B cell (primary cell): Measurements from ENCODE around the gene LRRC2. TPM values are rescaled to one million over a fixed set of nuclear protein-coding genes. Genes with fewer than 3 reads are reported as not detected.
A peak's percentile ranks its signal among the peaks of the same experiment; 100 is the strongest.
"Not testable (repeated sequence)": the region's sequence is repeated elsewhere in the genome, so short reads cannot be mapped to it uniquely, and the experiment has no call there.

Experiments used
- ATAC-seq: fragments of 200-7000 bp; cut with Tn5 transposase; one replicate; pipeline ENCODE4 v1.10.0; 2021; ENCODE audit warnings: low read depth, mild to moderate bottlenecking, moderate number of reproducible peaks, moderate library complexity
- CTCF ChIA-PET: fragments of 350-600 bp; sonication (Branson Sonifier 250); formaldehyde crosslinking; loops from one replicate; lab custom pipeline; 2021; ENCODE audit warnings: antibody characterized with exemption, inconsistent platforms; lab: Charles Lee
- POLR2A ChIA-PET: fragments of 350-600 bp; sonication (Branson Sonifier 250); formaldehyde crosslinking; loops from one replicate; lab custom pipeline; 2021; ENCODE audit warnings: antibody characterized with exemption; lab: Charles Lee
- DNase-seq: peaks from one replicate; pipeline ENCODE4 v3.0.0; 2013
- H2AFZ ChIP-seq: 2 replicates; pipeline ENCODE4 v1.6.1; 2012; ENCODE audit warnings: mild to moderate bottlenecking, low read depth, low read length; ENCODE audit not compliant: insufficient read depth, poor library complexity, severe bottlenecking
- H3K27ac ChIP-seq, 2 donors: 1 replicate in 1 of 2; 2 replicates in 1 of 2; pipeline ENCODE4 v1.5.1; 2012 to 2013; ENCODE audit warnings: low read length in 2 of 2, mild to moderate bottlenecking in 2 of 2, moderate library complexity in 1 of 2
- H3K27me3 ChIP-seq, 4 experiments: fragments of 200-600 bp in 1 of 4; sonication (generic) in 1 of 4; replicated peaks in 1 of 4; 1 replicate in 2 of 4; 2 replicates in 2 of 4; pipeline versions ENCODE4 v1.6.1 to v1.7.0; 2013 to 2016; ENCODE audit warnings: low read length in 3 of 4, mild to moderate bottlenecking in 2 of 4, mixed read lengths in 1 of 4, moderate library complexity in 1 of 4; ENCODE audit not compliant: insufficient read depth in 4 of 4, control insufficient read depth in 3 of 4; ENCODE audit errors: control extremely low read depth in 1 of 4
- H3K36me3 ChIP-seq, 2 experiments: replicated peaks in 1 of 2; 1 replicate in 1 of 2; 2 replicates in 1 of 2; pipeline versions ENCODE4 v1.6.1 to v1.7.1; 2013; ENCODE audit warnings: low read length in 1 of 2; ENCODE audit not compliant: insufficient read depth in 2 of 2, control insufficient read depth in 1 of 2; ENCODE audit errors: control extremely low read depth in 1 of 2, extremely low read depth in 1 of 2
- H3K4me1 ChIP-seq, 2 donors: fragments of 200-600 bp in 1 of 2; sonication (generic) in 1 of 2; 1 replicate in 1 of 2; 2 replicates in 1 of 2; pipeline versions ENCODE4 v1.5.1 to v1.6.1; 2013 to 2017; ENCODE audit warnings: low read length in 2 of 2; ENCODE audit not compliant: control insufficient read depth in 2 of 2, insufficient read depth in 2 of 2
- H3K4me2 ChIP-seq: replicated peaks from 2 replicates; pipeline ENCODE3; 2012; ENCODE audit warnings: mild to moderate bottlenecking, low read depth, low read length; ENCODE audit not compliant: poor library complexity, severe bottlenecking
- H3K4me3 ChIP-seq, 5 experiments: fragments of 200-600 bp in 1 of 5; sonication (generic) in 1 of 5; 1 replicate in 3 of 5; 2 replicates in 2 of 5; pipeline versions ENCODE4 v1.5.1 to v1.7.0; 2011 to 2016; ENCODE audit warnings: low read length in 4 of 5, mild to moderate bottlenecking in 4 of 5, low read depth in 2 of 5, control low read depth in 1 of 5, moderate library complexity in 1 of 5; ENCODE audit not compliant: insufficient read depth in 1 of 5; ENCODE audit errors: control extremely low read depth in 1 of 5, extremely low read depth in 1 of 5
- H3K79me2 ChIP-seq: fragments of 200-600 bp; sonication (generic); one replicate; pipeline ENCODE4 v1.6.0; 2016; ENCODE audit warnings: low read length; ENCODE audit not compliant: control insufficient read depth, insufficient read depth
- H3K9ac ChIP-seq: fragments of 200-600 bp; sonication (generic); 2 replicates; pipeline ENCODE4 v1.6.1; 2017; ENCODE audit warnings: mild to moderate bottlenecking, low read length, moderate library complexity
- H3K9me3 ChIP-seq, 3 donors: one replicate each; pipeline versions ENCODE4 v1.6.1 to v1.7.1; 2013; ENCODE audit warnings: low read length in 2 of 3; ENCODE audit not compliant: control insufficient read depth in 2 of 3, insufficient read depth in 1 of 3; ENCODE audit errors: control extremely low read depth in 1 of 3
- H4K20me1 ChIP-seq: 2 replicates; pipeline ENCODE4 v1.6.0; 2012; ENCODE audit warnings: mild to moderate bottlenecking, low read length; ENCODE audit not compliant: insufficient read depth, control insufficient read depth, poor library complexity, severe bottlenecking
- H3K27ac Mint-ChIP-seq: one replicate; pipeline ENCODE4 v1.8.0; 2021; ENCODE audit warnings: mixed read lengths
- H3K27me3 Mint-ChIP-seq: one replicate; pipeline ENCODE4 v1.8.0; 2021; ENCODE audit warnings: mixed read lengths
- H3K4me1 Mint-ChIP-seq: one replicate; pipeline ENCODE4 v1.8.0; 2021; ENCODE audit warnings: mixed read lengths
- H3K4me3 Mint-ChIP-seq: one replicate; pipeline ENCODE4 v1.8.0; 2021; ENCODE audit warnings: mixed read lengths
- H3K9me3 Mint-ChIP-seq: one replicate; pipeline ENCODE4 v1.8.0; 2022; ENCODE audit warnings: mixed read lengths; ENCODE audit not compliant: insufficient read depth
- EZH2 ChIP-seq: IDR thresholded peaks from 2 replicates; pipeline ENCODE4 v1.6.1; 2012; ENCODE audit warnings: borderline replicate concordance, low read depth, mild to moderate bottlenecking, moderate library complexity, low read length; ENCODE audit not compliant: insufficient read depth, poor library complexity, severe bottlenecking
- WGBS: methylation state at CpG from one replicate; pipeline ENCODE4 v1.1.5; 2013; ENCODE audit warnings: missing lambda C conversion rate; ENCODE audit not compliant: insufficient coverage; 5-methylcytosine and 5-hydroxymethylcytosine counted together
- intact Hi-C: fragments of 100-400 bp; cut with micrococcal nuclease; formaldehyde crosslinking; loops from one replicate; pipeline ENCODE4 v1.10.0; 2022
- polyA plus RNA-seq: library from polyadenylated mRNA; depleted of rRNA; stranded (reverse); fragments of >200 nt; gene quantifications from 2 replicates; pipeline ENCODE4 v1.2.3, GENCODE V29; 2012
- total RNA-seq, 2 donors: library from RNA; stranded (reverse); fragments of 120-200 nt in 1 of 2; gene quantifications; 1 replicate in 1 of 2; 2 replicates in 1 of 2; pipeline versions ENCODE4 v1.2.3 to v1.2.4, GENCODE V29; 2013 to 2022
- TF ChIP-seq, protein P1 (sequence below): fragments of 200-600 bp; IDR thresholded peaks from one replicate; pipeline ENCODE4 v1.8.0; 2022; ENCODE audit warnings: antibody characterized with exemption, mild to moderate bottlenecking

The LRRC2 gene
- total and polyA plus RNA-seq, 2 donors (not counting 1 experiment from before 2014, with no cell fraction given), result 0.04 TPM; not detected in 1

DNA sequence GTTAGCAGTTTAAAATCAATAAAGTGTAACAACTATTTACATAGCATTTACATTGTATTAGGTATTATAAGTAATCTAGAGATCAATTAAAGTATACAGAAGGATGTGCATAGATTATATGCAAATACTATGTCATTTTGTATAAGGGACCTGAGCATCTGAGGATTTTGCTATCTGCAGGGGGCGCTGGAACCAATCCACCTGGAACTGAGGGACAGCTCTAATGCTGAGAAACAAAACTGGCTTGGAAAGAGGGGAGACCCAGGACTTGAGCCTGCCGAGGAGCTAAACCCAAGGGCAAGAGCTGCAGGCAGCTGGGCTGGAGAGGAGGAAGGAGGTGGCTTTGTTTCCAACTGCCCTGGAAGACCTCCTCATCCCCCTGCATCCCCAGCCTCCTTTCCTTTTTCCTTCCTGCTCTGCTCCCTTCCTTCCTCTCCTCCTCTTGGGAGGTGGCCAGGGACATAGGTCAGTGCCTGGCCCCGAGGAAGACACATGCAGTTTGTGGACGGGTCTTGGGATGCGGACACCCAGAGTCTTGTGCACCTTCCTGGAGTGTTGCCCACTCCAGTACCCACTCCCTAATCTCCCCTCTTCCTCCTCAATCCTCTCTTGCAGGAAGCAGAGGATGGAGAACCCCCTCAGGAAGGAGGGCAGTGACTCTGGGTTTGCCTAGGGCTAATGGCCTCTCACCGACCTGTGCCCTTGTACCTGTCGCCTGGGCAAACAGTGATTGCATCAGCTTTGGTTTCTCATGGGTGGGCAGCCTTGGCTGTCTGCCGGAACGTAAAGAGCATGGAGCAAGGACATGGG lies 69.2 kb downstream of the LRRC2 start:
- no peaks in the 10 kb centered on the region for H3K27me3 Mint-ChIP-seq
- DNase-seq (peak; percentile 55), ATAC-seq (peak; percentile 54)
- no peaks in the 10 kb centered on the region for H3K79me2 ChIP-seq
- POLR2A ChIA-PET, result interaction anchor here (0.6 kb wide), 1 partner anchor 46 kb away, joined by 3 read pairs; no protein-coding TSS in a partner anchor
- H3K9me3 ChIP-seq, result no peaks in the 10 kb centered on the region
- intact Hi-C loops, result loop anchor here (2.0 kb wide), 1 partner anchor 62 kb away; no protein-coding TSS in a partner anchor
- peaks cover 36% of the 10 kb centered on the region for H3K4me1 Mint-ChIP-seq
- H3K4me3 ChIP-seq, result no peak overlapping the region
- H3K9ac ChIP-seq, result no peak overlapping the region
- no peak overlapping the region for H3K4me3 Mint-ChIP-seq
- CTCF ChIA-PET, result interaction anchor here (0.8 to 8.5 kb wide), 12 partner anchors 9 to 133 kb away, joined by 3 to 92 read pairs (median 4); no protein-coding TSS in a partner anchor
- H3K9me3 Mint-ChIP-seq, result no peaks in the 10 kb centered on the region
- 78% methylated on average over 8 of the region's 9 CpGs for WGBS
- H3K27me3 ChIP-seq, result no peaks in the 10 kb centered on the region
- no peak overlapping the region for H3K27ac ChIP-seq
- H4K20me1 ChIP-seq, result no peaks in the 10 kb centered on the region
- H3K36me3 ChIP-seq, result no peaks in the 10 kb centered on the region
- H3K27ac Mint-ChIP-seq, result no peak overlapping the region
- no peak overlapping the region for H2AFZ ChIP-seq
- TF ChIP-seq EZH2, result no peak
- TF ChIP-seq, protein P1, sequence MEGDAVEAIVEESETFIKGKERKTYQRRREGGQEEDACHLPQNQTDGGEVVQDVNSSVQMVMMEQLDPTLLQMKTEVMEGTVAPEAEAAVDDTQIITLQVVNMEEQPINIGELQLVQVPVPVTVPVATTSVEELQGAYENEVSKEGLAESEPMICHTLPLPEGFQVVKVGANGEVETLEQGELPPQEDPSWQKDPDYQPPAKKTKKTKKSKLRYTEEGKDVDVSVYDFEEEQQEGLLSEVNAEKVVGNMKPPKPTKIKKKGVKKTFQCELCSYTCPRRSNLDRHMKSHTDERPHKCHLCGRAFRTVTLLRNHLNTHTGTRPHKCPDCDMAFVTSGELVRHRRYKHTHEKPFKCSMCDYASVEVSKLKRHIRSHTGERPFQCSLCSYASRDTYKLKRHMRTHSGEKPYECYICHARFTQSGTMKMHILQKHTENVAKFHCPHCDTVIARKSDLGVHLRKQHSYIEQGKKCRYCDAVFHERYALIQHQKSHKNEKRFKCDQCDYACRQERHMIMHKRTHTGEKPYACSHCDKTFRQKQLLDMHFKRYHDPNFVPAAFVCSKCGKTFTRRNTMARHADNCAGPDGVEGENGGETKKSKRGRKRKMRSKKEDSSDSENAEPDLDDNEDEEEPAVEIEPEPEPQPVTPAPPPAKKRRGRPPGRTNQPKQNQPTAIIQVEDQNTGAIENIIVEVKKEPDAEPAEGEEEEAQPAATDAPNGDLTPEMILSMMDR, result peak; percentile 38
- no peak overlapping the region for H3K4me2 ChIP-seq
- peaks cover 23 to 26% of the 10 kb centered on the region in 2 donors for H3K4me1 ChIP-seq

DNA sequence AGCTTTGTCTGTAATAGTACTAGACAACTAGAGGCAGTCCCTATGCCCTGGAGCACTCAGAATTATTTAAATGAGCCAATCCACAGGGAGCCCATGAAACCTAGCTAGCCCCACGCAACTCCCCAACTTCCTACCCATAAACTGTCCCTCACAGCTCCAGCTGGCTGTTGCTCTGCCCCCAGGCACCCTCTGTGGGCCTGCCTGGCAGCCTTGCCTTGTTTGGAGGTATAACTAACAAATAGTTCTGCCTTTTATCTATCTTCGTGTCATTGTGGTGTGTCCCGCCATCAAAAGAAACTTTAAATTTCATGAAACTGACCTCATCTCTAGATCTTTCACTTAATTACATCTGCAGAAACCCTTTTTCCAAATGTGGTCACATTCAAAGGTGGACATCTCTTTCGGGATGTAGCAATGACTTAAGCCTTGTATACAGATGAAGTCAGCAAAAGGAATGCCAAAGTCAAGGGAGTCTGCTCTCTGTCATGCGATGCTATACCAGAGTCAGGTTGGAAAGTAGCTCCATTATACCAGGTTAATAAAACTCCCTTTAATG lies 70.1 kb downstream of the LRRC2 start:
- Histone ChIP-seq H3K27me3 (no peaks in the 10 kb centered on the region), H2AFZ (no peak overlapping the region), H4K20me1 (no peaks in the 10 kb centered on the region), H3K9ac (no peak overlapping the region), H3K9me3 (no peaks in the 10 kb centered on the region), H3K27ac (no peak overlapping the region), H3K4me1 (peaks cover 15 to 16% of the 10 kb centered on the region in 2 donors), H3K79me2 (no peaks in the 10 kb centered on the region), H3K4me2 (no peak overlapping the region), H3K36me3 (no peaks in the 10 kb centered on the region), H3K4me3 (no peak overlapping the region)
- WGBS, result 83% methylated on average over 2 of the region's 5 CpGs
- Mint-ChIP-seq H3K9me3 (no peaks in the 10 kb centered on the region), H3K4me3 (no peak overlapping the region), H3K27me3 (no peaks in the 10 kb centered on the region), H3K4me1 (peaks cover 27% of the 10 kb centered on the region), H3K27ac (no peak overlapping the region)
- ATAC-seq, result no peak
- intact Hi-C loops, result loop anchor here (2.0 kb wide), 1 partner anchor 63 kb away; no protein-coding TSS in a partner anchor
- no peak for TF ChIP-seq EZH2
- TF ChIP-seq, protein P1, result no peak
- POLR2A ChIA-PET, result no interaction called here
- CTCF ChIA-PET, result interaction anchor here (1.2 to 8.5 kb wide), 10 partner anchors 8 to 134 kb away, joined by 3 to 92 read pairs (median 6); no protein-coding TSS in a partner anchor
- no peak for DNase-seq

GRCh38 chr3:46494491-46494890 lies 71.6 kb downstream of the LRRC2 start:
- H3K27me3 Mint-ChIP-seq, DNase-seq, H3K9ac ChIP-seq, POLR2A ChIA-PET, H3K36me3 ChIP-seq, H4K20me1 ChIP-seq, H3K27ac ChIP-seq, H3K27ac Mint-ChIP-seq, H3K79me2 ChIP-seq, H3K4me3 Mint-ChIP-seq, H3K27me3 ChIP-seq, H3K9me3 Mint-ChIP-seq, CTCF ChIA-PET, H3K4me3 ChIP-seq, intact Hi-C loops, H2AFZ ChIP-seq, H3K9me3 ChIP-seq, ATAC-seq, H3K4me2 ChIP-seq: not testable (repeated sequence)
- WGBS, result 97% methylated on average over 7 of the region's 33 CpGs
- H3K4me1 ChIP-seq, result peaks cover 10 to 11% of the 10 kb centered on the region in 2 donors
- peaks cover 16% of the 10 kb centered on the region for H3K4me1 Mint-ChIP-seq
